ENCODE data around the gene NLRP4.
A peak's percentile ranks its signal among the peaks of the same experiment; 100 is the strongest.

The NLRP4 gene, protein sequence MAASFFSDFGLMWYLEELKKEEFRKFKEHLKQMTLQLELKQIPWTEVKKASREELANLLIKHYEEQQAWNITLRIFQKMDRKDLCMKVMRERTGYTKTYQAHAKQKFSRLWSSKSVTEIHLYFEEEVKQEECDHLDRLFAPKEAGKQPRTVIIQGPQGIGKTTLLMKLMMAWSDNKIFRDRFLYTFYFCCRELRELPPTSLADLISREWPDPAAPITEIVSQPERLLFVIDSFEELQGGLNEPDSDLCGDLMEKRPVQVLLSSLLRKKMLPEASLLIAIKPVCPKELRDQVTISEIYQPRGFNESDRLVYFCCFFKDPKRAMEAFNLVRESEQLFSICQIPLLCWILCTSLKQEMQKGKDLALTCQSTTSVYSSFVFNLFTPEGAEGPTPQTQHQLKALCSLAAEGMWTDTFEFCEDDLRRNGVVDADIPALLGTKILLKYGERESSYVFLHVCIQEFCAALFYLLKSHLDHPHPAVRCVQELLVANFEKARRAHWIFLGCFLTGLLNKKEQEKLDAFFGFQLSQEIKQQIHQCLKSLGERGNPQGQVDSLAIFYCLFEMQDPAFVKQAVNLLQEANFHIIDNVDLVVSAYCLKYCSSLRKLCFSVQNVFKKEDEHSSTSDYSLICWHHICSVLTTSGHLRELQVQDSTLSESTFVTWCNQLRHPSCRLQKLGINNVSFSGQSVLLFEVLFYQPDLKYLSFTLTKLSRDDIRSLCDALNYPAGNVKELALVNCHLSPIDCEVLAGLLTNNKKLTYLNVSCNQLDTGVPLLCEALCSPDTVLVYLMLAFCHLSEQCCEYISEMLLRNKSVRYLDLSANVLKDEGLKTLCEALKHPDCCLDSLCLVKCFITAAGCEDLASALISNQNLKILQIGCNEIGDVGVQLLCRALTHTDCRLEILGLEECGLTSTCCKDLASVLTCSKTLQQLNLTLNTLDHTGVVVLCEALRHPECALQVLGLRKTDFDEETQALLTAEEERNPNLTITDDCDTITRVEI

DNA sequence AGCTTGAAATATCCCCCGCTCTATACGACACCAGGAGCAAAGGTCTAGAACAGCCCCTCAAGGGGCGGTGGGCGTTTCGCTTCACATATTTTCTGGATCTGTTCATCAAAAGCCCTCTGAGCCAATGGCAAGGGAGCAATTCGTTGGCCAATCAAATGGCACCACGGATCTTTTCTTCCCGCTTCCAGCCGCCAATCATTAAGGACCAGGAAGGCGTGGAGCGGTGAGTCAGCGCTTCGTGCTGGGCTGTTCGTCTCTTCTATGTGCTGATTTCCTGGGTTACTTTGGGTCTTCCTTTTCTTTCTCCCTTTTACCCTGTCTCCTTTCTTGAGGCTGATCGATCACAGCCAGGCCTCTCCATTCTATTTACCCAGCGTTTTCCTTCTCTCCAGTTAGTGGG is at the start of gene NLRP4:
Gene NLRP4 (plus strand): TSS at position 201 of the 400 bp plus-strand sequence. CDS start 15,541 bp downstream, outside the sequence.
- TF ChIP-seq, protein P1, sequence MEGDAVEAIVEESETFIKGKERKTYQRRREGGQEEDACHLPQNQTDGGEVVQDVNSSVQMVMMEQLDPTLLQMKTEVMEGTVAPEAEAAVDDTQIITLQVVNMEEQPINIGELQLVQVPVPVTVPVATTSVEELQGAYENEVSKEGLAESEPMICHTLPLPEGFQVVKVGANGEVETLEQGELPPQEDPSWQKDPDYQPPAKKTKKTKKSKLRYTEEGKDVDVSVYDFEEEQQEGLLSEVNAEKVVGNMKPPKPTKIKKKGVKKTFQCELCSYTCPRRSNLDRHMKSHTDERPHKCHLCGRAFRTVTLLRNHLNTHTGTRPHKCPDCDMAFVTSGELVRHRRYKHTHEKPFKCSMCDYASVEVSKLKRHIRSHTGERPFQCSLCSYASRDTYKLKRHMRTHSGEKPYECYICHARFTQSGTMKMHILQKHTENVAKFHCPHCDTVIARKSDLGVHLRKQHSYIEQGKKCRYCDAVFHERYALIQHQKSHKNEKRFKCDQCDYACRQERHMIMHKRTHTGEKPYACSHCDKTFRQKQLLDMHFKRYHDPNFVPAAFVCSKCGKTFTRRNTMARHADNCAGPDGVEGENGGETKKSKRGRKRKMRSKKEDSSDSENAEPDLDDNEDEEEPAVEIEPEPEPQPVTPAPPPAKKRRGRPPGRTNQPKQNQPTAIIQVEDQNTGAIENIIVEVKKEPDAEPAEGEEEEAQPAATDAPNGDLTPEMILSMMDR (IDR thresholded peaks at IDR 0.05; ENCODE audit: insufficient read depth, low read length, poor library complexity, severe bottlenecking) = no peak
- Histone ChIP-seq H3K27me3 (replicated peaks; ENCODE audit: control insufficient read depth, insufficient read depth, low read length) (no peaks in the 10 kb centered on the region), H3K4me3 (replicated peaks; ENCODE audit: low read depth, low read length) (no peak within 1 kb of the TSS), H3K36me3 (ENCODE audit: control insufficient read depth, insufficient read depth, low read length) (no peaks in the 10 kb centered on the region)
- no peak for DNase-seq (ENCODE audit: extremely low read depth, insufficient read length)

DNA sequence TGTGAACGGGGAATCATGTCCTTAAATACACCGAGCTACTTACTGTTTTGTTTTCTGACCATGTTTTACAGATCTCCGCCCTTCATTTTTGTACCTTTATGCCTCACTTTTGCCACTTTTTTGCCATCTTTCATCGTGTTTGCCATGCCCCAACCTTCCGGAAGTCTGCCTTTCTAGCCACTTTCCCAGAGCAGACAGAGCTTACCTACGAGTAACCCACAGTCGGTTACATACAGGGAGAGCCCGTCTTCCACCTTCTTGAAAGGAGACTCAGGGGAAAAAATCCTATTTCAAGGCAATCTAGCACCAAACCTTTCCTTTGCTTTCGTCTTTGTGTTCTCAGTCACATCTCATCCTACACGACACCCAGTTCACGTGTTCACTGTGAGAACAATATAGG is 41.3 kb upstream of the NLRP4 start:
- DNase-seq (ENCODE audit: extremely low read depth, insufficient read length) = no peak
- no peak overlapping the region for H3K4me3 ChIP-seq (replicated peaks; ENCODE audit: low read depth, low read length)
- no peaks in the 10 kb centered on the region for H3K36me3 ChIP-seq (ENCODE audit: control insufficient read depth, insufficient read depth, low read length)
- TF ChIP-seq, protein P1 (IDR thresholded peaks at IDR 0.05; ENCODE audit: insufficient read depth, low read length, poor library complexity, severe bottlenecking) = no peak
- H3K27me3 ChIP-seq (replicated peaks; ENCODE audit: control insufficient read depth, insufficient read depth, low read length) = no peaks in the 10 kb centered on the region

DNA sequence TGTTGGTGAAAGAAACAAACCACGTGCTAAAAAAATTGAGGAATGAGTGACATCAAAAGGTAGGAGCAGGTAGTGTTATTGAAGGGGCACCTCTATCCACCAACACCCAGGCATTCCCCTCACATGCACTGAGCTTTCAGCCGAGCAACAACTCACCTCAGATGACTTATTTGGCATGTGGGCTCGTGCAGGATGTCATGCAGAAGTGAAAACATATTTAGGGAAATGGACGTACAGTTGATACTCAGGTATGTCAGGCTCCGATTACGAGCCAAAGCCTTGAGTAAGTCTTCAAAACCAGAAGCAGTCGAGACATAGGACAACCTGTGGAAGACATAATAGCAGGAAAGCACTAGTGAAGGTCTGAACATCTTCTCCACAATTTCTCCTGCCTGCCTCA is 34.9 kb upstream of the NLRP4 start:
- Histone ChIP-seq H3K4me3 (replicated peaks; ENCODE audit: low read depth, low read length) (no peak overlapping the region), H3K27me3 (replicated peaks; ENCODE audit: control insufficient read depth, insufficient read depth, low read length) (no peaks in the 10 kb centered on the region), H3K36me3 (ENCODE audit: control insufficient read depth, insufficient read depth, low read length) (no peaks in the 10 kb centered on the region)
- no peak for DNase-seq (ENCODE audit: extremely low read depth, insufficient read length)
- TF ChIP-seq, protein P1 (IDR thresholded peaks at IDR 0.05; ENCODE audit: insufficient read depth, low read length, poor library complexity, severe bottlenecking) = no peak

DNA sequence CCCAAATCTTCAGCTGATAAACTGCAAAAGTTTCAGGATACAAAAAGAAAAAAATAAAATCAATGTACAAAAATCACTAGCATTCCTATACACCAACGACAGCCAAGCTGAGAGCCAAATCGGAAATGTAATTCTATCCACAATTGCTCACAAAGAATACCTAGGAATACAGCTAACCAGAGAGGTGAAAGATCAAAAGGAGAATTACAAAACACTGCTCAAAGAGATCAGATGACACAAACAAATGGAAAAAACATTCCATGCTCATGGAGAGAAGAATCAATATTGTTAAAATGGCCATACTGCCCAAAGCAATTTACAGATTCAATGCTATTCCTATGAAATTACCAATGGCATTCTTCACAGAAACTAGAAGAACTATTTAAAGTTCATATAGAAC is 34.1 kb upstream of the NLRP4 start:
- Histone ChIP-seq H3K4me3 (replicated peaks; ENCODE audit: low read depth, low read length) (no peak overlapping the region), H3K36me3 (ENCODE audit: control insufficient read depth, insufficient read depth, low read length) (no peaks in the 10 kb centered on the region), H3K27me3 (replicated peaks; ENCODE audit: control insufficient read depth, insufficient read depth, low read length) (no peaks in the 10 kb centered on the region)
- DNase-seq (ENCODE audit: extremely low read depth, insufficient read length) = no peak
- TF ChIP-seq, protein P1 (IDR thresholded peaks at IDR 0.05; ENCODE audit: insufficient read depth, low read length, poor library complexity, severe bottlenecking) = no peak

DNA sequence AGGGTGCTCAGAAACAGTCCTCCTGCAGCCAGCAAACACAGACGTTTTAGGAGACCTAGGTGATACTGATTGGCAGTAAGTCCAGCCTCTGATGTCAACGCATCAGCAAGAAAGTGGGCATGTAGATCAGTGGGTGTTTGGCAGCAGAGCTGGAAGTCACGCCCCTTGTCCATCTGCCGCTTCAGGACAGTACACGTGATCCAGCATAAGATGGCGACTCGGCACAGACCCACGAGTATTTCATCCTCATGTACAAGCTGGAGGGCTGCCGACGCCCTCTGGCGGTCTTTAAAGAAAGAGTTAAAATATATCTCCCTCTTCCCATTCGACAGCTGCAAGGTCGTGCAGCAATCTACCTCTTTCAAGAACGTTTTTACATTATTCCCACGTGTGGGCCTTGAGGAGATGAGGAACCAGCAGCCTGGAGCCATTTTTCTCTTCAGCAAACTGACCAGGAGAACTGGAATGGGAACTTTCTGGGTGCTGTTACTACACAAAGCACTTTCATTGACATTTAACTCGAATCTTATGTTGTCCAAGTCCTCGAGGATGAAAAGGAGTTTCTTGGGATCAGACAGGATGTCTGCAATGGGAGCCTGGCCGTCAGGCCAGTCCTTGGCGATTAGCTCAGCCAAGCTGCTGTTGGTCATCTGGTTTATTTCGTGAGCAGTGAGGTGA is 26.8 kb upstream of the NLRP4 start:
- TF ChIP-seq, protein P1 (IDR thresholded peaks at IDR 0.05; ENCODE audit: insufficient read depth, low read length, poor library complexity, severe bottlenecking) = peak; percentile 71
- peak; percentile 26 for DNase-seq (ENCODE audit: extremely low read depth, insufficient read length)
- H3K4me3 ChIP-seq (replicated peaks; ENCODE audit: low read depth, low read length) = no peak overlapping the region
- no peaks in the 10 kb centered on the region for H3K27me3 ChIP-seq (replicated peaks; ENCODE audit: control insufficient read depth, insufficient read depth, low read length)
- H3K36me3 ChIP-seq (ENCODE audit: control insufficient read depth, insufficient read depth, low read length) = no peaks in the 10 kb centered on the region
